HG03159 (cell line): Measurements from ENCODE around the gene PAQR8.
A peak's percentile ranks its signal among the peaks of the same experiment; 100 is the strongest.
"Not testable (repeated sequence)": the region's sequence is repeated elsewhere in the genome, so short reads cannot be mapped to it uniquely, and the experiment has no call there.

ENCODE experiments used
- ATAC-seq: cut with Tn5 transposase; IDR thresholded peaks from one replicate; pipeline ENCODE4 v1.9.1; 2021; ENCODE audit warnings: mild to moderate bottlenecking, moderate library complexity; ENCODE audit not compliant: unreplicated experiment

Gene PAQR8

DNA sequence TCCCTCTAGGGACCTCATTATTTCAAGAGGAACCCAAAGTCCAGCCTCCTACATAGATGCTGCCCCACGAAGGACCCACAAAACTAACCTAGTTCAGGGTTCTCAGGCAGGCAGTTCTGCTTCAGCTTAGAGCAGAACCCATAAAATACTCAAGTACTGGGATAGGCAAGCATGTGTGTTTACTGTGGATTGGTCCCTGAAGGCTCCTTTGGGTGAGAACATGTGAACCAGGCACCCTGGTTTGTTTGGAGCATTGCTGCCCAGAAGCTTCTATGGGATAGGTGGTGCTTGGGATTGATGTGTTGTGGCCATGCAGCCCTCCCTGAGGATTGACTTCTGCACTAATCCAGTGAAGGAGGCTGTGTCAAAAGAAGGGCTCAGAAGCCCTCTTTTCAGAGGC lies 43.3 kb downstream of the PAQR8 start:
- no peak for ATAC-seq

DNA sequence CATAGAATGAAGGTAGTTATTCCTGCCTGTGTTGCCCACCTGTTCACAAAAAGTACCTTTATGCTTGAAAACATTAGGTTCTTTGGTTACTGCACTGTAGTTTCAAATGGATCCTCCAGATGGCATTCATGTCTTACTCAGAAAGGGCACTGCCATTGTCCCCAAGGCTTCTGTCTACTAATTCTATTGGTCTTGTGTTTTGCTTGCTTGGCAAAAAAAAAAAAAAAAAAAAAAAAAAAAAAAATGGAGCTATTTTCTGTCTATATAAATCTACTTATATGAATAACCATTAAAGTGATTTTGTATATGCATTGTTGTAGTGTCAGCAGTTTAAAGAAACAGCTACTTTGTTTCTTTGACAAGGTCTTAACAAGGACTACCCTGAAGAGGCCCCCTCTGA lies 45.5 kb downstream of the PAQR8 start:
- ATAC-seq, result peak; percentile 71

DNA sequence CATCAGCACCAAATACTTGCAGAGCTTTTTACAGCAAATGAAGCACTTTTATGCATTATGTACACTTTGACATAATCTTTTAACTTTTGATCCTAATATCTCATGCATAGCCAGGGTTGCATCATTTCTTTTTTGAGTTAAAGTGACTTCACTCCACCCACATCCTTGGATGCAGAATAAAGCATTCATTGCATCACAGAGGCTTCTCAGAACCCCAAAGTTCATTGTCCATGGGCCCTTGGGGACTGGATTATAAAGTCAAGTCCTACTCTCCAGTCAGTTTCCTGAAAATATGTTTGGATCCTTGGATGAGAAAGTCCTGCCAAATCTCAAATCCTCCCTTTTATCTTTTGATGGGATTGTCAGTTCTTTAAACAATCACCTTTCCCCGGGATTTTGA lies 47.5 kb downstream of the PAQR8 start:
- ATAC-seq, result no peak

DNA sequence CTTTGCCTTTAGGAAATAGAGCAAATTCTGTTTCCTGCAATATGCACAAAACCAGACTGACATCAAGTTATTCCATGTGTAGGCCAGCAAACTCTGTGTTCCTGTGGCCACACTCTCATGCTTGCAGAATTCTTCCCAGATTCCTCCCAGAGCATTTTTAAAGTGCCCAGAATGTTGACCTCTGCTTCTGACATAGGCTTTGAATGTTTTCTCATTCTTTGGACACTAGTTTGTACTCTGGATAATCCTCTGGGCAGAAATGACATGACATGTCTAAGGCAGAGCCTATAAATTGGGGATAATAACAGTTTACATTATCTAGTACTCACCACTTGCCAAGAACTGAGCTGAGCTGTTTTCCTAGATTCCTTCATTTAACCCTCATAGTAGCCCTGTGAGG lies 49.0 kb downstream of the PAQR8 start:
- no peak for ATAC-seq

DNA sequence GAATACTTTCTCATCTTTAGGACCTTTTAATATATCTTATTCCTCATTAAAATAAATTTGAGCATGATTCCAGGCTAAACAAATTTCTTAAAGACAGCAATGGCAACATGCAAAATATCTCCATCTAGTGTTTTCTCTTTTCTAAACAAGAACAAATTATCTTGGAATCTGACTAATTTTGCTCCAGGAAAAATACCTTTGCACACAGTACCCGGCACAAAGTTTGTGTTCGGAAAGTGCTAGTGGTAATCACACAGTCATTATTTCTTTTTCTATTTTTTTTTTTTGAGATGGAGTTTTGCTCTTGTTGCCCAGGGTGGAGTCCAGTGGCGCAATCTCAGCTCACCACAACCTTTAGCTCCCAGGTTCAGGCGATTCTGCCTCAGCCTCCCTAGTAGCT lies 50.0 kb downstream of the PAQR8 start:
- no peak for ATAC-seq

DNA sequence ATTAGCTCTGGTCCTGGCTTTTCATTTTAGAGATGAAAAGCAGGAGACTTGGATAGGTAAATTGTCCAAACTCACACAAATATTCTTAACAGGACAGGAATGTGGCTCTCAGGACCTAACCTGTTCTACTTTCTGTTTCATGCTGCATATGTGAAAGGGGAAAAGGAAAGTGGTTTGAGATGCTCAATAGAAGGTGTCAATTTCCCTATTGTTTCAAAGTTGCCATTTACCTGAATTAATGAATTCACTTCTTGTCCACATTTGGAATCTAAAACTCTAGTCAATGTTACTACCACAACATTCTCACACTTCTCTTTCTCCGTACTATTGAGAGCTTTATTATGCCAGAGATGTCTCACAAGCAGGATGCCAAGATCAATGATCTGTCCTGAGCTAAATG lies 53.4 kb downstream of the PAQR8 start:
- ATAC-seq, result no peak

DNA sequence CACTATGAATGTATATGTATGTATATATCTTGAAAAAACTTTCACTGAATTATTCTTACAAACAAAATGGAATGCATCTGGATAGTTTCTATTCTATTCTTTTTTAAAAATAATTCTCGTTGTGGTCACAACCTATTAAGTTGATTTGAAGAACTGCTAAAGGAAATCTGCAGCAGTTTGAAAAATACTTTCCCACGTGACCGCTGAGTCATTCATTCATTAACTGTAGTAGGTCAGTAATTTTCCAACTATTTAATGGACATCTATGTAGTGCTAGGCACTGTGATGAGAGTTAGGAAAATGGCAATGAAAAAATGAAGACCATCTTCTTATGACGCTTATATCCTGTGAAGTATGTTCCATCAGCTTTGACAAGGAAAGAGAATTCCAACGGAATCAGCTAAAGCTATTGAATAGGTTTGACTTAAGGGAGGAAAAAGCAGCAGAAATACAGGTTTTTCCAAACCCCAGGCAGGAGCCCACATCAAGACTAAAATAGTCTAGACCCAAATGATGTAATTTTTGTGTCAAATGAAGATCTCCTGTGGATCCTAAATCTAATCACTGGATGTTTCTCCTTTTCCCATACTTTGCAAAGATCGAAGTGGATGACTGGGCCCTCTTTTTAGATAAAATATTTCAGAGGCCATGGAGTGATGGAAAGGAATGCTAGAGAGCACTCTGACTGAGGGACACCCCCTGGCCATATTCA lies 54.1 kb downstream of the PAQR8 start:
- ATAC-seq, result no peak

DNA sequence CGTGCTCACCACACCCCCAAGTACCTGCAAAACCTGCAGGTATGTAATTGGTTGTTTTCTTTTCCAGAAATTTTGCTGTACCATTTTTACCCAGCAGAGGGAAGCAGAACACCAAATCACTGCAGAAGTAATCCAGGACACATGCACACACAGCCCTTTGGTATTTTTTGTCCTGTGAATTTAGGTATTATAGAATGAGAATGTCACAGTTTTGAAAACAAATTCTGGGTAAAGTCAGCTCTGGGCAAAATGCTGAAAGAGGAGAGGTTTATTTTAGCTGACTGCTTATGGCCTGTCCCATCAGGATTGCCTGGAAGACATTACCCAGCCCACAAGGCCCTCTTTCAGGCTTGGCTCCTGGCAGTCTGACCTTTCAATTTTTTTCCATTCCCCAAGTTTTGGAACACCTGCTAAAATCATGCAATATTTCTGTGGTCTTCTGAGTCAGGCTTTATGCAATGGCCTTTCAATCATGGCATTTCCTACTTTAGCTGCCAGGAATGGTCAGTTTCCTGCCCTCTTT lies 54.7 kb downstream of the PAQR8 start:
- ATAC-seq, result no peak

DNA sequence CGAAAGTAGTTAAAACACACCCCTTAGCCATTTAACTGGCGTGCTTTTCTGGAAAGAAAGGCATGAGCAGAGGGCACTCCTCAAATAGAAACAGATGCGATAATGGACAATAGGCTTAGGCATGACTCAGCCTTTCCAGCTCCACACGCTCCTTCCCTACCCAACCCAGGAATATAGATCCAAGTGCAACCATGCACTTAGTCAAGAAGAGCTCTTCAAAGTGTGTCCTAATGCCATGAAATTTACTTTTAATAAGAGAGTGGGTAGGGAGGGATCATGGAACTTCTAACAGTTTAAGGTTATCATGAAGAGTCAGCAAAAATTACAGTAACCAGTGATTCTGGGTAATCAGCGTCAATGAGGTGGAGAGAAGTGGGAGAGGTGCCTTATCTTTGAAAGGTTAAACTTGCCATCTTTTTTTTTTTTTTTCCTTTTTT lies 55.7 kb downstream of the PAQR8 start:
- no peak for ATAC-seq

DNA sequence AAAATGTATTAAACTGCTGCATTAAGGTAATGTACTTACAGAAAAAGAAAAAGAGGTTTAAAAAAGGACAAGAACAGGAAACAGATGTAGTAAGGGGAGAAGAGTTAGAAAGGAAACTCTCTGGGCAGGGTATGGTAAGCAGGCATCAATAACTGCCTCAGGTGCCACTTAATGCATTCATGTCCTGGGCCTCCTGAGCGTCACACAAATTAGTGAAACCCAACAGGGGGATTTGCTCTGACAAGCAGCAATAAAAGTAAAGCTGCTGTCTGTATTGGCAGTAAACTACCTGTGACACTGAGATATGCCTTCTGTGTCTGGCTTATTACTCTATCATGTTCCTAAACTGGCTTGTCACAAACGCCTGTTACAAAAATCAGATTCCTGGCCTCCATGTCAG lies 56.7 kb downstream of the PAQR8 start:
- ATAC-seq, result no peak

DNA sequence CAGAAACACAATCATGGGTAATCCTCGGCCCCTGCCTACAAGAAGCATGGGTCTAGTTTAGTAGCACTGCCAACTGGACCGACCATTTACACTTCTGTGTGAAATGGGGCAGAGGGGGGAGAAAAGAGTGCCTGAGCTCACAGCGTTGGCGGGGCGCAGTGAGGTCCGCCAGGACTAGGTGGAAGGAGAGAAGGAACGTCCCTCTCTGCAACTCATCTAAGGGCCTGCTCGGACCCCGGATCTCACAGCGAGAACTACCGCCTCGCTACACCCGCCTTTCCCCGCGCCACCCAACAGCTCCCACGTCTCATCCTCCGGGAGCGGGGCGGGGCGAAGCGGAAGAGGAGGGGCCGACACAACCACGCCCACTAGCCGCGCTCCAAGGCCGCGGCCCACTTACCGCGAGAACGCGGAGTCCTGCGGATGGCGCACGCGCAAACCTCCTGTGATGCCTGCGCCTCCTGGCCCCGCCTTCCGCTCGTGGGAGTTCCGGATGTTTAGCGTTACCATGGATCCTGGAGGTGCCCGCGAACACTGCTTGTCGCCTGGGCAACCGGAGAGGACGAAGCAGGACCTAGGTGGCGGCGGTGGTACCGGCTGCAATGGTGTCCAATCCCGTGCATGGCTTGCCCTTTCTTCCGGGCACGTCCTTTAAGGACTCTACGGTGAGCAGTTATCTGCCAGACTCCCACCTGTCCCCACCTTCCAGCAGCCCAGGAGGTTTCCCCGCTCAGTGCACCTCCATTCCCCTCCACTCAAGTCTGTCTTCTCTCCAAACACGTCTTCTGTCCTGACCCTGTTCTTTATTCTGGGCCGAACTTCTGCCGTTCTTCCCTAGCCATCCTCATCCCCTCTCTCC lies 58.1 kb downstream of the PAQR8 start, which contains the start of gene EFHC1:
Gene EFHC1 (plus strand): TSS at position 534 of the 859 bp plus-strand sequence. CDS start 69 bp downstream, at position 603.
- peak; percentile 96 for ATAC-seq

DNA sequence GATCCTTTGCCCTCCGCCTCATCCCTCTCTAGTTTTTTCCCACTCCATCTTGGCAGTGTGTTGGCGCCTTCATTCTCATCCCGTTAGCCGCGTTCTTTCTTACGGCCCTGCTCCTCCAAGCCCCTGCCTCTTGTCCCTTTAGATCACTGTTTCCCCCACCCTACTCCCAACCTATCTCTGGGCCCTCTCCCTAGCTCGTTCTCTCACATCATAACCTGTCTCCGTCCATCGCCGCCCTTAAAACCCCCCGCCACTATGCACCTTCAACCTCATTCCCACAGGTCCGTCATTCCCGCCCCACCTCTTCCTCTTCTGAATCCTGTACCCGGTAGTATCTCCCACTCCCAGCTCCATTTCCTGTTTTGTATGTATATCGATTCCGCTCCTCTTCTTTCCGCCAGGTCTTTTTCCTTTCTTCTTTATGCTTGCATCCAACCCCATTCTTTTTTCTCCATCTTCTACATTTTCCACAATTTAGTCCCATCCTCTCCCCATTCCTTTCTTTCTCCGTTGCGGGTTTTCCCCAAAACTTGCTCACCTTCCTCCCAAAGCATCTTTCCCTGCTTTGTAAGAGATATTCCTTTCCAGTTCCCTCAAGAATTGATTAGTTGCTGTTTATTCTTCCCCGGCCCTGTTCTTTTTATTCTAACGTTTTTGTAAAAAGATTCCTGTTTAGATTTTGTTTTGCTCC lies 58.9 kb downstream of the PAQR8 start:
- ATAC-seq, result no peak

DNA sequence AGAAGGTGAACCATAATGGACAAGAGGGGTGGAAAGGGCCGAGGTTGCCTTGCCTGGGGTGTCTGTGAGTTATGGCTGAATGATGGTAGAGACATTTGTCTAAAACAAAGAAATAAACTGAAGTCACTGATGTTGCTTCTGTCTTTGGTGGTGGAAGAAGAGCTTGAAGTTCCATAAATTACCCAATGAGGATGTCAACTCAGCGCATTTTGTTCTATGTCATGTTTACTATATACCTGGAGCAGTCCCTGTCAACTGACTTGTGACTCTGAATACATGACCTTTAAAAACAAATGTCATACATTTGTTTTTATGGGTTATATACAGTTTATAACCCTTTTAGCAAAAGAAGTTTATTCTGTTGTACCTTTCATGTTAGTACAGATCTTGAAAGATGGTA lies 60.2 kb downstream of the PAQR8 start:
- no peak for ATAC-seq

DNA sequence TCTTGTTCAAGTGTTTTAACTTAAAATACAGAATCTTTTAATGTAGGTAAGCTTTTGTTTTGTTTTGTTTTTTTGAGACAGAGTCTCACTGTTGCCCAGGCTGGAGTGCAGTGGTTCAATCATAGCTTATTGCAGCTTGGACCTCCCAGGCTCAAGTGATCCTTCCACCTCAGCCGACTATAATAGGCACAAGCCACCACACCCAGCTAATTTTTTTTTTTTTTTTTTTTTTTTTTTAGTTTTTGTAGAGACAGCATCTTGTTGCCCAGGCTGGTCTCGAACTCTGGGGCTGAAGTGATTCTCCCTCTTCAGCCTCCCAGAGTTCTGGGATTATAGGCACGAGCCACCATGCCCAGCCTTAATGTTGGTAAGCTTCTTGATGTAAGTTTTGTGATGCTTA lies 61.5 kb downstream of the PAQR8 start:
- ATAC-seq, result no peak

DNA sequence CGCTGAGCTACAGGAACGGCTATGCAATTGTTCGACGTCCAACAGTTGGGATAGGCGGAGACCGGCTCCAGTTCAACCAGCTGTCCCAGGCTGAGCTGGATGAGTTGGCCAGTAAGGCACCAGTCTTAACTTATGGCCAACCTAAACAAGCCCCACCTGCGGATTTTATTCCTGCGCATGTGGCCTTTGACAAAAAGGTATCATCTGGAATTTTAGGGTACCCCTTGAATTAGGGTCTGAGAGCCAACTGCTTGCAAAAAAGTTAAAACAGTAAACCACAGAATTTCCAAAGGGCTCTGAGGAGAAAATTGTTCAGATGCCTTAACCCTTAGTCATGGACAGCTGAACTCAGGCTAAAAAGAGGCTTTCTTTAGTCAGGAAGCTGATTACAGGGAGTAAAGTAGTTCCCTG lies 62.0 kb downstream of the PAQR8 start:
- ATAC-seq, result no peak

DNA sequence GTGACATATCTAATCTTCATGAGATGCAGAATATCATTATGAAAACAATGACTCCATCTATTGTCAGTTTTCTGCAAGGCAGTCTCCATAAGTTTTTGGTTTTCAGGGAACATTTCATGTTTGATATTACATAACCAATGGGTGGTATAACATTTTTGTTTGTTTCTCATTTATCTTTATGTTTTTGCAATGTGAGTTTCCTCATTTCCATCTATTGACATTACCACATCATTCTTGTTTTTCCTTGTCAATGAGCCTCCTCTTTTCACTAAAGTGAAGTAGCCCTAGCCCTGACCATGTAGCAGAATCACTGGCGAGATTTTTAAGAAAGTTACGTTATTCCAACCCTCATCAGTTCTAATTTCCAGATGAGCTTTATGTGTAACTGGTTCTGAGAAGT lies 62.6 kb downstream of the PAQR8 start:
- no peak for ATAC-seq

DNA sequence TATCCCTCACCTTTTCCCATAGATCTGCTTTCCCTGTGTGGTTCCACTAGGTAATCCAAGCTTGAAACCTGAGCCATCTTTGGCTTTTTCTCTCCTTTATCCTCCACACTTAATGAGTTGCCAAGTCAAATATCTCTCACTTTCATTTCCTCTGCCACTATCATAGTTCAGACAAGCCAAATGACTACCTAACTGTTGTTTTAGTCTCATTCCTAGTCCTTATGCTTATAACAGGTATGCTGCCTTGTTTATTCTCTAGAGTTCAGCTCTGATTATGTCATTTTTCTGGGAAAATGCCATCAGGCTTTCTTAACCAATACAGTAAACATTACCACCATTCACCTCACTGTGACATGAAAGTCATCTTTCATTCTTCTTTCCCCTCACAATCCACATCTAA lies 64.7 kb downstream of the PAQR8 start:
- ATAC-seq, result peak; percentile 68

DNA sequence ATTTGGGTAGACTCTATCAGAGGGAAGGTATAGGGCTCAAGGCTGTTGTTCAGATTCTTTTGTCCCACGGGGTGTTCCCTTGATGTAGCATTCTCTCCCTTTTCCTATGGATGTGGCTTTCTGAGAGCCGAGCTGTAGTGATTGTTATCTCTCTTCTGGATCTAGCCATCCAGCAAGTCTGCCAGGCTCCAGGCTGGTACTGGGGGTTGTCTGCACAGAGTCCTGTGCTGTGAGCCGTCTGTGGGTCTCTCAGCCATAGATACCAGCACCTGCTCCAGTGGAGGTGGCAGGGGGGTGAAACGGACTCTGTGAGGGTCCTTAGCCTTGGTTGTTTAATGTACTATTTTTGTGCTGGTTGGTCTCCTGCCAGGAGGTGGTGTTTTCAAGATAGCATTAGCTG lies 71.3 kb downstream of the PAQR8 start:
- not testable (repeated sequence) for ATAC-seq

DNA sequence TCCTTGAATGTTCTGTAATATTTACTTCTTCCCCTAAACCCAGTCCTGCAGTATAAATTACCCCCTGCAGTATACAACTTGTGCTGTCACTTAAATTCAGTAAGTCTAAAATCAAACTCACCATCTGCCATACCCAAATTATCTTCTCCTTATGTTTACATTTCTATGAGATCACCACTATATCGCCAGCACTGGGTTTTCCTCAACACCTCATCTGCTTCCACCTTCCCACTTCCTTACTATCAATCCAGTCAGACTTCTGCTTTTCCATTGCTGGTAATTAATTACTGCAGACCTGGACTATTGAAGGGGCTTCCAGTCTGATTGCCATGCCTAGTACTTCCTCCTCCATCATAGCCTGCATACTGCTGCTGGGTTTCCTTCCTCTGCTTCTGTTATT lies 73.4 kb downstream of the PAQR8 start:
- ATAC-seq, result no peak

DNA sequence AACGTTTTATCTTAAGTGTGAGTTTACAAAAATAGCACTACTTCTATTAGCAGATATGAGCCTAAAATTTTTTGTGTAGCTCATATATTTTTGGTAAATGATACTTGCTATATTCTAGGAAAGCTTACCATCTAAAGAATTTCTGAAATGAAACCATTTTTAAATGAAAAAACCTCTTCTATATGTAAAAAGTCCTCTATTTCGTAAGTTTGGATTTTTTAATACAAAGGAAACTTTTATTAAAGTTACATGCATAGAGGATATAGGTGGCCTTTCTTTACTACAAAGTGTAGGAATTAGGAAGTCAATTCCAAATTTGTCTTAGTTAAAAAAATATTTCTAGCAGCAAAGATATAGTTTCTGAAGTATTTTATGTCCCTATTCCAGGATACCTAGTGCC lies 77.0 kb downstream of the PAQR8 start:
- ATAC-seq, result no peak

DNA sequence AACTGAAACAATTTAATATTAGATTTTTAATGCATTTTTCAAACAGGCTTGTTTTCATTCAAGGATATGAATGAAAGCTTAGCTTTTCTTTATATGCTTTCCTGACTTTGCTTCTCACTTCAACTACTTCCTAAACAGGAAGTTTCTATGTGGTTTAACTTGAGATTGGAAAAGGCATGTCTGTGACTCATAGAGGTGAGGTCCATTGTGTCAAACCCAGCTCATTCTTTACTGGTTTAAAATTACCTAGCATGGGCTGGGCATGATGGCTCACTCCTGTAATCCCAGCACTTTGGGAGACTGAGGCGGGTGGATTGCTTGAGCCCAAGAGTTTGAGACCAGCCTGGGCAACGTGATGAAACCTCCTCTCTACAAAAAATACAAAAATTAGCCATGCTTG lies 92.6 kb downstream of the PAQR8 start:
- ATAC-seq, result no peak
